Renal pelvis (tissue), 4 donors: ENCODE data around the gene MESP1. TPM values are rescaled to one million over a fixed set of nuclear protein-coding genes. Genes with fewer than 3 reads are reported as not detected.

Experiments used
- DNase-seq: peaks from one replicate; pipeline ENCODE4 v3.0.0-alpha.2; 2013
- polyA plus RNA-seq, 3 donors: library from polyadenylated mRNA; unstranded; fragments of 120-200 nt; gene quantifications; one replicate each; pipeline ENCODE4 v1.2.1, GENCODE V29; 2013; ENCODE audit not compliant: insufficient read length in 3 of 3

MESP1 gene
- polyA plus RNA-seq, 3 donors: 1.3 to 2.0 (median 1.8) TPM

GRCh38 chr15:89760303-89761008 lies 9.4 kb upstream of the MESP1 start:
- DNase-seq: peak; percentile 52

DNA sequence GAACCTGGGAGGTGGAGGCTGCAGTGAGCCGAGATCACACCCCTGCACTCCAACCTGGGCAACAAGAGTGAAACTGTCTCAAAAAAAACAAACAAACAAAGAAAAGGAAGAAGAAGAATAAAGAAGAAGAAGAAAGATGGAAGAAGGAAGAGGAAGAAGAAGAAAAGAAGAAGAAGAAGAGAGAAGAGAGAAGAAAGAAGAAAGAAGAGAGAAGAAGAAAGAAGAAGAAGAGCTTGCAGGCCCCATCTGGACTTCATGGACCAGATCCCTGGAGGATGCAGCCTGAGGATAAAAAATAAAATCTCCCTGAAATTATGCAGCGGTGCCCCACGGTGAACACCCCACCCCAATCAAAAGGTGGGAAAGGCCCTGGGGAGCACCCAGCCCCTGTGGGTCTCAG lies 8.8 kb upstream of the MESP1 start:
- DNase-seq: no peak

- DNase-seq: no peak
Measured at GRCh38 chr15:89758981-89759380, 7.9 kb upstream of the MESP1 start.

- no peak for DNase-seq
Measured at GRCh38 chr15:89758283-89758682, 7.2 kb upstream of the MESP1 start.

- DNase-seq: no peak
Measured at GRCh38 chr15:89756897-89757296, 5.8 kb upstream of the MESP1 start.

DNA sequence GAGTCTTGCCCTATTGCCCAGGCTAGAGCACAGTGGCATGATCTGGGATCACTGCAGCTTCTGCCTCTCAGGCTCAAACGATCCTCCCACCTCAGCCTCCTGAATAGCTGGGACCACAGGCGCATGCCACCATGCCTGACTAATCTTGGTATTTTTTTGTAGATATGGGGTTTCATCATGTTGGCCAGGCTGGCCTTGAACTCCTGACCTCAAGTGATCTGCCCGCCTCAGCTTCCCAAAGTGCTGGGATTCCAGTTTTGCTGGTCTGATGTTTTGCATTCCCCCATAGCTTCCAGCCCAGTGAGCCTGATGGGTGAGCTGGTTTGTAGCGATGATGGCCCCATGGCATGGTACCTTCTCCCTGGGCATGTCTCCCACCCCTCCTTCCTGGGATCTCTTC lies 4.7 kb upstream of the MESP1 start:
- DNase-seq: no peak

- DNase-seq: no peak
Measured at GRCh38 chr15:89754361-89755154, 3.5 kb upstream of the MESP1 start.

- no peak for DNase-seq
Measured at GRCh38 chr15:89753855-89754254, 2.8 kb upstream of the MESP1 start.

- DNase-seq: no peak
Measured at GRCh38 chr15:89751748-89752147, 699 bp upstream of the MESP1 start.

DNA sequence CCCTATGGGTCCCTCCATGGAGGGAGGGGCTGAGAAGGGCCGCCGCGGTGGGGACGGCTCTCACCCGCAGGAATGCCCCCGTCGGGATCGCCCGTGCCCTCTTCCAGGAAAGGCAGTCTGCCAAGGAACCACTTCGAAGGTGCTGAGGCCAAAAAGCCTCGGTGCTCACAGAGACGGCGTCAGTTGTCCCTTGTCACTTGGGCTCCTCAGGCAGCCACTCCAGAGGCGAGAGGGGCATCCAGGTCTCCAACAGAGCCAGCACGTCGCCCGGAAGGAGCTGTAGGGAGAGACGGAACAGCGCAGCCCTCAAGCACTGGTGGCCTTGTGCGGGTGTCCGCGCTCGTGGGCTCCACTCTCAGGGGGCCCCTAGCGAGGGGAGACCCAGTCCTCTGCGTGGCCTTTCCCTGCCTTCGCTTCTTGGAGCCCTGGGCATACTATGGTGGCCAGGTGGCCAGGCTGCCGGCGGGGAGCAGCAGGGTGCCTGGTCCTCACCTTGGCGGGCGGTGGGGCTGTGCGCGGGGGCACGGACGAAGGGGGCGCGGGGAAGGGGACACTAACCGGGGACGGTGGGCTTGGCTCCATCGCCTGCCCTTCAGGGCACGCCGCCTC lies 994 bp downstream of the MESP1 start:
- DNase-seq: peak; percentile 17

DNA sequence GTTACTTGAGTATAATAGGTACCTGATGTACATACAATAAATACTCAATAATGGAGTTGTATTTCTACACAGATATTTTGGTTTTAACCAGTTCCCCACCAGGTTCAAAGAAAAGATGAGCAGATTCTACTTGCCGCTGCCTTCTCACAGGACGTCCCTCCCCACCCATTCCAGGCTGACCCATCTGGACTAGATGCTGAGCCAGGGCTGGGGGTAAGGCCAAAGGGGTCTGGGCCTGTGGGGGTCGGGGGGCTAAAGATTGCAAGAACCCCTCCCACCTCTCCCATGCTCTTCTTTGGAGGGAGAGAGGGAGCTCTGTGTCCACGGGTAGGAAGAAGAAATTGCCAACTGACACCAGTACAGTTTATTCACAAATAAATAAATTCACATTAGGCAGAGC lies 1.5 kb downstream of the MESP1 start:
- no peak for DNase-seq

- DNase-seq: peak; percentile 31
Measured at GRCh38 chr15:89749054-89749453, 2.0 kb downstream of the MESP1 start.

- no peak for DNase-seq
Measured at GRCh38 chr15:89747708-89748682, 3.1 kb downstream of the MESP1 start.

DNA sequence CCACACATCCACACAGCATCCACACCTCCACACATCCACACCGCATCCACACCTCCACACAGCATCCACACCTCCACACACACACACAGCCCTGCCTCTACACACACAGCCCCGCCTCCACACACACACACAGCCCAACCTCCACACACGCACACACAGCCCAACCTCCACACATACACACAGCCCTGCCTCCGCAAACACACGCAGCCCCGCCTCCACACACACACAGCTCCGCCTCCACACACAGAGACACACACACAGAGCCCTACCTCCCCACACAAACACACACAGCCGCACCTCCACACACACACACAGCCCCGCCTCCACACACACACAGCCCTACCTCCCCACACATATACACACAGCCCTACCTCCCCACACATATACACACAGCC lies 4.7 kb downstream of the MESP1 start:
- DNase-seq: no peak

DNA sequence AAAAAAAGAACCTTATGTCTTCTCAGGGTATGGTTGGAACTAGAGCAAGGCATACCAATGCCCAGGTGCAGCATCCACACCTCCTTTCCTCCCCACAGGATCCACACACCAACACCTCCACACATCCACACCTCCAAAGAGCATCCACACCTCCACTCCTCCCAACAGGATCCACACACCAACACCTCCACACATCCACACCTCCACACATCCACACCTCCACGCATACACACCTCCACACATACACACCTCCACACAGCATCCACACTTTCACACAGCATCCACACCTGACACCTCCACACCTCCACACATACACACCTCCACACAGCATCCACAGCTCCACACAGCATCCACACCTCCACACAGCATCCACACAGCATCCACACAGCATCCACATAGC lies 5.3 kb downstream of the MESP1 start:
- no peak for DNase-seq

GRCh38 chr15:89745131-89745530 lies 5.9 kb downstream of the MESP1 start:
- no peak for DNase-seq

GRCh38 chr15:89743594-89743993 lies 7.5 kb downstream of the MESP1 start:
- no peak for DNase-seq

GRCh38 chr15:89743011-89743410 lies 8.0 kb downstream of the MESP1 start:
- DNase-seq: no peak

DNA sequence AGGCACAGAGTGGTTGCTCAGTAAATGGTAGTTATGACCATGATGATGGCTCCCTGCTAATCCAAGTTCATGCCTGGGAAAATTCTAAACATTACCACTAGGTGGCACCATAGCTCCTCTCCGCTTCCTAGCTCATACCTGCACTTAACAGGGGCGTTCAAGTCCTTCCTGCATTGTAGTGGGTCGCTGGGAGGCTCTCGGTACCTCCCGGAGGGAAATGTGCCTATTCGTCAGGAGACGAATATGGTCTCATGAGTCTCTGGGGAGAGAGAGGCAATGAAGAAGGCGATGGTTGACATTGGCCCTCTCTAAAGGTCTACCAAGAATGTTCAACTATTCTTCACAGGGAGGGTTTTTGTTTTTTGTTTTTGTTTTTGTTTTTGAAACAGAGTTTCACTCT lies 10.9 kb downstream of the MESP1 start:
- peak; percentile 75 for DNase-seq

- no peak for DNase-seq
Measured at GRCh38 chr15:89735773-89736172, 15.3 kb downstream of the MESP1 start.

GRCh38 chr15:89732451-89733172 lies 18.4 kb downstream of the MESP1 start:
- peak; percentile 17 for DNase-seq
